Natural killer cell treated with Interleukin-12 subunit alpha and Interleukin-12 subunit beta and Interleukin-15 and Interleukin-18, amount 100 ng/mL, for 72 hours (primary cell): ENCODE measurements around the gene CYTH1. TPM values are rescaled to one million over a fixed set of nuclear protein-coding genes. Genes with fewer than 3 reads are reported as not detected.

Experiments
- ATAC-seq, 2 donors: fragments of 150-1000 bp; cut with Tn5 transposase in 1 of 2; sonication (Bioruptor Pico), chemical (Tn5 transposase) in 1 of 2; 2 replicates each; pipeline ENCODE4 v1.10.0; 2021
- DNase-seq: peaks from one replicate; pipeline ENCODE4 v3.0.0; 2022; ENCODE audit warnings: low spot score
- H3K27ac Mint-ChIP-seq, 2 donors: 1 replicate in 1 of 2; 2 replicates in 1 of 2; pipeline ENCODE4 v1.8.0; 2022; ENCODE audit warnings: mixed read lengths in 2 of 2, mild to moderate bottlenecking in 1 of 2, moderate library complexity in 1 of 2
- H3K27me3 Mint-ChIP-seq, 2 donors: 1 replicate in 1 of 2; 2 replicates in 1 of 2; pipeline ENCODE4 v1.8.0; 2022; ENCODE audit warnings: mixed read lengths in 2 of 2
- H3K36me3 Mint-ChIP-seq: one replicate; pipeline ENCODE4 v1.8.0; 2022; ENCODE audit warnings: mixed read lengths
- H3K4me1 Mint-ChIP-seq, 2 donors: 1 replicate in 1 of 2; 2 replicates in 1 of 2; pipeline ENCODE4 v1.8.0; 2022; ENCODE audit warnings: low read depth in 2 of 2, mixed read lengths in 2 of 2, mild to moderate bottlenecking in 1 of 2
- H3K4me3 Mint-ChIP-seq: one replicate; pipeline ENCODE4 v1.8.0; 2022; ENCODE audit warnings: mixed read lengths
- H3K9me3 Mint-ChIP-seq: 2 replicates; pipeline ENCODE4 v1.8.0; 2022; ENCODE audit warnings: mixed read lengths
- total RNA-seq, 2 donors: library from RNA; stranded (reverse); gene quantifications; one replicate each; pipeline ENCODE4 v1.2.3, GENCODE V29; 2022

CYTH1 gene
- total RNA-seq, 2 donors from 2014 or later = 111 to 149 TPM

GRCh38 chr17:78725448-78726021 lies 56.5 kb downstream of the CYTH1 start:
- DNase-seq (peak; percentile 53), ATAC-seq (peak; percentile 76 to 87)
- Mint-ChIP-seq H3K27me3 (no peaks in the 10 kb centered on the region), H3K27ac (peak overlapping the region; percentile 86 to 92), H3K4me1 (peaks cover 73 to 76% of the 10 kb centered on the region in 2 donors), H3K4me3 (peak overlapping the region; percentile 74), H3K36me3 (no peaks in the 10 kb centered on the region), H3K9me3 (no peaks in the 10 kb centered on the region)

GRCh38 chr17:78724999-78725398 lies 57.1 kb downstream of the CYTH1 start:
- Mint-ChIP-seq H3K9me3 (no peaks in the 10 kb centered on the region), H3K27ac (peak overlapping the region; percentile 86 to 92), H3K4me1 (peaks cover 75 to 79% of the 10 kb centered on the region in 2 donors), H3K36me3 (no peaks in the 10 kb centered on the region), H3K4me3 (peak overlapping the region; percentile 74), H3K27me3 (no peaks in the 10 kb centered on the region)
- ATAC-seq = no peak
- DNase-seq = peak; percentile 31

- peak; percentile 20 for DNase-seq
- no peak for ATAC-seq
- H3K4me3 Mint-ChIP-seq = peak overlapping the region; percentile 74
- peaks cover 75 to 83% of the 10 kb centered on the region in 2 donors for H3K4me1 Mint-ChIP-seq
- H3K36me3 Mint-ChIP-seq = no peaks in the 10 kb centered on the region
- no peaks in the 10 kb centered on the region for H3K27me3 Mint-ChIP-seq
- peak overlapping the region; percentile 86 to 92 for H3K27ac Mint-ChIP-seq
- H3K9me3 Mint-ChIP-seq = no peaks in the 10 kb centered on the region
Measured at GRCh38 chr17:78724544-78724943, 57.5 kb downstream of the CYTH1 start.

- Mint-ChIP-seq H3K4me3 (peak overlapping the region; percentile 41), H3K27me3 (no peaks in the 10 kb centered on the region), H3K9me3 (no peaks in the 10 kb centered on the region), H3K36me3 (no peaks in the 10 kb centered on the region), H3K4me1 (peaks cover 75 to 83% of the 10 kb centered on the region in 2 donors), H3K27ac (peak overlapping the region; percentile 86 to 92)
- ATAC-seq = no peak
- no peak for DNase-seq
Measured at GRCh38 chr17:78723957-78724356, 58.1 kb downstream of the CYTH1 start.

GRCh38 chr17:78723001-78723796 lies 58.9 kb downstream of the CYTH1 start:
- peaks cover 79 to 83% of the 10 kb centered on the region in 2 donors for H3K4me1 Mint-ChIP-seq
- H3K4me3 Mint-ChIP-seq = no peak overlapping the region
- H3K27ac Mint-ChIP-seq = peak overlapping the region; percentile 86 to 92
- no peak for DNase-seq
- H3K27me3 Mint-ChIP-seq = no peaks in the 10 kb centered on the region
- ATAC-seq = no peak
- no peaks in the 10 kb centered on the region for H3K36me3 Mint-ChIP-seq
- H3K9me3 Mint-ChIP-seq = no peaks in the 10 kb centered on the region

GRCh38 chr17:78722246-78722761 lies 59.8 kb downstream of the CYTH1 start:
- DNase-seq = no peak
- no peak for ATAC-seq
- H3K27ac Mint-ChIP-seq = peak overlapping the region; percentile 86 to 92
- no peak overlapping the region for H3K4me3 Mint-ChIP-seq
- no peaks in the 10 kb centered on the region for H3K36me3 Mint-ChIP-seq
- no peaks in the 10 kb centered on the region for H3K9me3 Mint-ChIP-seq
- no peaks in the 10 kb centered on the region for H3K27me3 Mint-ChIP-seq
- H3K4me1 Mint-ChIP-seq = peaks cover 80 to 86% of the 10 kb centered on the region in 2 donors

- DNase-seq (no peak), ATAC-seq (peak; percentile 58 to 77)
- Mint-ChIP-seq H3K36me3 (no peaks in the 10 kb centered on the region), H3K9me3 (no peaks in the 10 kb centered on the region), H3K27me3 (no peaks in the 10 kb centered on the region), H3K27ac (peak overlapping the region; percentile 71 to 93), H3K4me1 (peaks cover 77 to 86% of the 10 kb centered on the region in 2 donors), H3K4me3 (peak overlapping the region; percentile 79)
Measured at GRCh38 chr17:78719630-78720298, 62.3 kb downstream of the CYTH1 start.

- peaks cover 74 to 82% of the 10 kb centered on the region in 2 donors for H3K4me1 Mint-ChIP-seq
- DNase-seq (no peak), ATAC-seq (no peak)
- H3K4me3 Mint-ChIP-seq = peak overlapping the region; percentile 79
- peak overlapping the region; percentile 71 to 93 for H3K27ac Mint-ChIP-seq
- H3K36me3 Mint-ChIP-seq = no peaks in the 10 kb centered on the region
- no peaks in the 10 kb centered on the region for H3K27me3 Mint-ChIP-seq
- no peaks in the 10 kb centered on the region for H3K9me3 Mint-ChIP-seq
Measured at GRCh38 chr17:78718575-78719208, 63.4 kb downstream of the CYTH1 start.

GRCh38 chr17:78717431-78717980 lies 64.6 kb downstream of the CYTH1 start:
- H3K9me3 Mint-ChIP-seq = no peaks in the 10 kb centered on the region
- peak overlapping the region; percentile 86 to 95 for H3K27ac Mint-ChIP-seq
- ATAC-seq = no peak
- no peaks in the 10 kb centered on the region for H3K36me3 Mint-ChIP-seq
- H3K4me1 Mint-ChIP-seq = peaks cover 70% of the 10 kb centered on the region in 2 donors
- H3K27me3 Mint-ChIP-seq = no peaks in the 10 kb centered on the region
- H3K4me3 Mint-ChIP-seq = peak overlapping the region; percentile 79
- DNase-seq = no peak

GRCh38 chr17:78716814-78717393 lies 65.2 kb downstream of the CYTH1 start:
- Mint-ChIP-seq H3K27ac (peak overlapping the region; percentile 86 to 95), H3K4me1 (peaks cover 69 to 71% of the 10 kb centered on the region in 2 donors), H3K27me3 (no peaks in the 10 kb centered on the region), H3K36me3 (no peaks in the 10 kb centered on the region), H3K4me3 (peak overlapping the region; percentile 79), H3K9me3 (no peaks in the 10 kb centered on the region)
- no peak for DNase-seq
- peak in 1 of 2 donors; percentile 58 for ATAC-seq

- H3K4me1 Mint-ChIP-seq = peaks cover 69 to 71% of the 10 kb centered on the region in 2 donors
- peak overlapping the region; percentile 14 for H3K4me3 Mint-ChIP-seq
- no peak for ATAC-seq
- peak overlapping the region; percentile 86 to 95 for H3K27ac Mint-ChIP-seq
- no peaks in the 10 kb centered on the region for H3K36me3 Mint-ChIP-seq
- no peaks in the 10 kb centered on the region for H3K9me3 Mint-ChIP-seq
- DNase-seq = no peak
- H3K27me3 Mint-ChIP-seq = no peaks in the 10 kb centered on the region
Measured at GRCh38 chr17:78716292-78716691, 65.8 kb downstream of the CYTH1 start.

- peak overlapping the region; percentile 56 for H3K4me3 Mint-ChIP-seq
- peaks cover 70 to 73% of the 10 kb centered on the region in 2 donors for H3K4me1 Mint-ChIP-seq
- H3K9me3 Mint-ChIP-seq = no peaks in the 10 kb centered on the region
Measured at GRCh38 chr17:78715876-78716275, 66.2 kb downstream of the CYTH1 start.

More at GRCh38 chr17:78715876-78716275, 66.2 kb downstream of the CYTH1 start:
- DNase-seq = no peak
- Mint-ChIP-seq H3K36me3 (no peaks in the 10 kb centered on the region), H3K27ac (peak overlapping the region; percentile 86 to 95), H3K27me3 (no peaks in the 10 kb centered on the region)
- ATAC-seq = no peak
